T follicular helper cell (primary cell): Measurements from ENCODE around the gene CLIP2.
A peak's percentile ranks its signal among the peaks of the same experiment; 100 is the strongest.
"Not testable (repeated sequence)": the region's sequence is repeated elsewhere in the genome, so short reads cannot be mapped to it uniquely, and the experiment has no call there.

ENCODE experiments used
- DNase-seq: peaks from one replicate; pipeline ENCODE4 v3.0.0-alpha.2; 2020; ENCODE audit warnings: low read depth

The CLIP2 gene

DNA sequence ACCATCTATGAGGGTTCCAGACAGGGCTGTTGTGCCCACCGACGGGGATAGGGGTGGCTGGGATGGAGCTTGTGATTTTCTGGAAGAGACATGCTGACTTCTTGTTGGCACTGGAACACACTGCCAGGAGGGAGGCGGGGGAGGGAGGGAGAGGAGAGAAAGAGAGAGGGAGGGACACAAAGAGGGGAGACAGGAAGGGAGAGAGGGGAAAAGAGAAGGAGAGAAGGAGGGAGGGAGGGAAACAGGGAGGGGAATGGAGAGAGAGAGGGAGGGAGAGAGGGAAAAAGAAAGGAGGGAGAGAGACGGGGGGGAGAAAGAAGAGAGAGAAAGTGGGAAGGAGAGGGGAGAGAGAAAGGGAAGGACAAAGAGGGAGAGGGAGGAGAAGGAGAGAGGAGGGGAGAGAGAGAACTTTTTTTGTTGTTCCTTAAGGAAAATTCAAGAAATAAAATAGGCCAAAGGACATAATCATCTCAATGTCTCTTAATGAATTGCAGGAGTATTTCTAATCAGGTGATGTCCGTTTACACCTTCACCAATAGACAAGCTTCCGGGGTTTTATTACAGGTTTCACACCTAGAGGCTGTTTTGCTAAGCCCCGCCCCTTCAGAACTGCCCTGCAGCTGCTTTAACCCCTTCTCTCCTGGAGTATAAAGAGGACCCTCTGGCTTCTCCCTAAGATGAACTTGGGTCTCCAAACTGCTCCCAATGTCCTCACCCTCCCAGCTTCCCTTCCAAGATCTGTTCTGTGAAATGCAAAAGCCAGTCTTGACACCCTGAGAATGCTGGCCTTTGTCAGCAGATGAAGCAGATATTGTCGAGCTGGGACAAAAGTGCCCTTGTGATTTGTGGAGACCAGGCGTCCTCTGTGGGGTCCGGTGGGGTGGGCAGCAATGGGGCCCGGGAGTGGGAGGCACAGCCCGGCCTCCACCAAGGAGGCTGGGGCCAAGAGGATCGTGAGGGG, 82.5 kb downstream of the CLIP2 start:
- no peak for DNase-seq

DNA sequence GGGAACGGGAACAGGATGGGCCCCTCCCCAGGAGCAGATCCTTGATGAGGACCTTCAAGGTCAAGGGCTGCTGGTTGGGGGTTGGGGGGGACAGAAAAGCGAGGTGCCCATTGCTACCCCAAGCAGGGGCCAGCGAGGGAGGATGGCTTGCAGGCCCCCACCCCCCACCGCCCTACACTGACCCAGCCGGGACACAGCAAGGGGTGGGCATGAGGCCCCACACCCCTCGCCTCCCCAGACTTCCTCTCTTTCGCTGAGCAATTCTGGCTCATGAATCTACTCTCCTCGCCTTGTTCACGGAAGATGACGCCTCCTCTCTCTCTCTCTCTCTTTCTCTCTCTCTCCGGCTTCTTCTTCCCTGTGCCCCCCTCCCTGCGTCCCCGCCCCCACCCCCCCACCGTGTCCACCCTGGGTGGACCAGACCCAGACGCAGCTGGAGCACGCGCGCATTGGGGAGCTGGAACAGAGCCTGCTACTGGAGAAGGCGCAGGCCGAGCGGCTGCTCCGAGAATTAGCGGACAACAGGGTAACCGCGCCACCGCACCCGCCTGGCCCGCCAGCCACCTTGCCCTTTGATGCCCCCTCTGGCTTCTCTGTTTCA, 83.4 kb downstream of the CLIP2 start:
- no peak for DNase-seq

DNA sequence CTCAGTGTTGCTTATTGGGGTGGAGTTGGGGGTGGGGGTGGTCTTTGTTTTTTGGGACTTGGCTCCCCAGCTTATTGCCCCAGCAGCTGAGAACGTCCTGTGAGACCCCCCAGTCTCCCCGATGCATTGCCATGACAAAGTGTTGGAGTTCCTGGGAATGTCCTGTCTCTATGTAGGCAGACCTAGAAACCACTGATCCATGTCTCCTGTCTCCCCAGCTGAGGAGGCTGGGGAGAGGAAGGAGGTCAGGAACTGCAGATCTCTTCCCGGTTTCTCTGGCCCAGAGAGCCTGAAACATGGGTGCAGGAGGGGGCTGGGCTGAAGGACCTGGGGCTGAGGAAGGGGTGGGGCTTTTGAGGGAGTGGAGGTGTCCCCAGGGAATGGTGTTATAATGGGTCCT, 84.3 kb downstream of the CLIP2 start:
- DNase-seq = no peak

DNA sequence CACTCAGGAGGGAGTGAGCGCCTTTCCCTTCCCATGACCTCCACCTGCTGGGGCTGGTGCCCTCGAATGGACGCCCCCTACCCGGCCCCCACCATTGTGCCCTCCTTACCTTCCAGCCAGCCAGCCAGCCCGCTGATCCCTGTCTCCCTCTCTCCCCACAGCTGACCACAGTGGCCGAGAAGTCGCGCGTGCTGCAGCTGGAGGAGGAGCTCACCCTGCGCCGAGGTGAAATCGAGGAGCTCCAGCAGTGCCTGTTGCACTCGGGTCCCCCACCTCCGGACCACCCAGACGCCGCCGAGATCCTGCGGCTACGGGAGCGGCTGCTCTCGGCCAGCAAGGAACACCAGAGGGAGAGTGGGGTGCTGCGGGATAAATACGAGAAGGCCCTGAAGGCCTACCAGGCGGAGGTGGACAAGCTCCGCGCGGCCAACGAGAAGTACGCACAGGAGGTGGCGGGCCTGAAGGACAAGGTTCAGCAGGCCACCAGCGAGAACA, 86.6 kb downstream of the CLIP2 start:
- no peak for DNase-seq

DNA sequence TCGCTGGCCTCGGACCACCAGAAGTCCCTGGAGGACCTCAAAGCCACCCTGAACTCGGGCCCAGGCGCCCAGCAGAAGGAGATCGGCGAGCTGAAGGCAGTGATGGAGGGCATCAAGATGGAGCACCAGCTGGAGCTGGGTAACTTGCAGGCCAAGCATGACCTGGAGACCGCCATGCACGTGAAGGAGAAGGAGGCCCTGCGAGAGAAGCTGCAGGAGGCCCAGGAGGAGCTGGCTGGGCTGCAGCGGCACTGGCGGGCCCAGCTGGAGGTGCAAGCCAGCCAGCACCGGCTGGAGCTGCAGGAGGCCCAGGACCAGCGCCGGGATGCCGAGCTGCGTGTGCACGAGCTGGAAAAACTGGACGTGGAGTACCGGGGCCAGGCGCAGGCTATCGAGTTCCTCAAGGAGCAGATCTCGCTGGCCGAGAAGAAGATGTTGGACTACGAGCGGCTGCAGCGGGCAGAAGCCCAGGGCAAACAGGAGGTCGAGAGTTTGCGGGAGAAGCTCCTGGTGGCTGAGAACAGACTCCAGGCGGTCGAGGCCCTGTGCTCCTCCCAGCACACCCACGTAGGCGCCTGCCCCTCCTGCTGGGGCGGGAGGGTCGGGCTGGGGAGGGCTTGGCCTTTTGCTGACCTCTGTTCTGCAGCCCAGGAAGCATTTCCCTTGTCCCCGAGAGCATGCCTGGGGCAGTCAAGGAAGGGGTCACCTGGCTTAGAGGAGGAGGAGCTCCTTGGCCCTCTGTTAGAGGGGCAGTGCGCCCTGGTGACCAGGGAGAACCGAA, 87.2 kb downstream of the CLIP2 start:
- DNase-seq = no peak

DNA sequence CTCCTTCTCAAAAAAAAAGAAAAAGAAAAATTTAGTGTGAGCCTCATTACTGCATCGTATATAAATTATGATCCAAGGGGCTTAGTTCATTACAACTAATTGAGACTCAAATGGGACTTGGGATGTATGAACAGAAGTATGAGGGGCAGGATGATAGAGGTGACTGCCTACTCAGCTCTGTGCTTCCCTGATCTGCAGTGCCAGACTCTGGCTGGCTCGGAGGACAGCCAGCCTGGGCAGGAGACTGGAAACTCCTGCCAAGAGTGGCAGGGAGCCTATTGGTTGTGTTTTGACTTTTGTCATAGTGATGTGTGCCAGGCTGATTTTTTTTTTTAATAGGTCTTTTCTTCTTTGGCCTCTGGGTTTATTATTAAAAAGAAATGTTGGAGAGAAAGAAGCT, 90.7 kb downstream of the CLIP2 start:
- DNase-seq = no peak

DNA sequence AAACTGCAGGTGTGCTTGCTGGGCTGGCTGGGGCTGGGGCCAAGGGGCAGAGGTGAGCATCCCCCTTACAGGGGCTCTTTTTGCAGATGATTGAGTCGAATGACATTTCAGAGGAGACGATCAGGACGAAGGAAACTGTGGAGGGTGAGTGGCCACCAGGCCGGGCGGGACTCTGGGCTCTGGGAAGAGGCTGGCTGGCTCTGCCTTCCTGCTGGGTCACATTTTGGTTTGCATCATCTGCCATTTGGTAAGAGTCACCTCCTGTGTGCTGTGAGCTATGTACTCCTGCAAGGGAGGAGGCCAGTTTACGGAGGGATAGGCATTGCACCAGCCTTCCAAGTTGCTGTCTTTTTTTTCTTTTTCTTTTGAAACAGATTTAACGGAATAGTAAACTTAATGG, 91.5 kb downstream of the CLIP2 start:
- no peak for DNase-seq

DNA sequence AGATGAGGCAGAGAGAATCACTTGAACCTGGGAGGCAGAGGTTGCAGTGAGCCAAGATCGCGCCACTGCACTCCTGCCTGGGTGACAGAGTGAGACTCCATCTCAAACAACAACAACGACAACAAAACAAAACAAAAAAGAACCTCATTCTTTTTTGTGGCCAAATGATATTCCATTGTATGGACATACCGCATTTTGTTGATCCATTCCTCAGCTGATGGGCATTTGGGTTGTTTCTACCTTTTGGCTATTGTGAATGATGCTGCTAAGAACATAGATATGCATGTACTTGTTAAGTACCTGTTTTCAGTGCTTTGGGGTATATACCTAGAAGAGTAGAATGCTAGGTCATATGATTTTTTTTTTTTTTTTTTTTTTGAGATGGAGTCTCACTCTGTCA, 94.9 kb downstream of the CLIP2 start:
- not testable (repeated sequence) for DNase-seq

DNA sequence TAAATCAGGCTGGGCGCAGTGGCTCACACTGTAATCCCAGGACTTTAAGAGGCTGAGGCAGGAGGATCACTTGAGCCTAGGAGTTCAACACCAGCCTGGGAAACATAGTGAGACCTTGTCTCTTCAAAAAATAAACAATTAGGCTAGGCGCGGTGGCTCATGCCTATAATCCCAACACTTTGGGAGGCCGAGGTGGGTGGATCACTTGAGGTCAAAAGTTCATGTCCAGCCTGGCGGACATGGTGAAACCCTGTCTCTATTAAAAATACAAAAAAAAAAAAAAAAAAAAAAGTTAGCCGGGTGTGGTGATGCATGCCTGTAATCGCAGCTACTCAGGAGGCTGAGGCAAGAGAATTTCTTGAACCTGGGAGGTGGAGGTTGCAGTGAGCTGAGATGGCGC, 95.6 kb downstream of the CLIP2 start:
- DNase-seq = not testable (repeated sequence)

- no peak for DNase-seq
Observed at GRCh38 chr7:74387606-74388005, 98.4 kb downstream of the CLIP2 start.

DNA sequence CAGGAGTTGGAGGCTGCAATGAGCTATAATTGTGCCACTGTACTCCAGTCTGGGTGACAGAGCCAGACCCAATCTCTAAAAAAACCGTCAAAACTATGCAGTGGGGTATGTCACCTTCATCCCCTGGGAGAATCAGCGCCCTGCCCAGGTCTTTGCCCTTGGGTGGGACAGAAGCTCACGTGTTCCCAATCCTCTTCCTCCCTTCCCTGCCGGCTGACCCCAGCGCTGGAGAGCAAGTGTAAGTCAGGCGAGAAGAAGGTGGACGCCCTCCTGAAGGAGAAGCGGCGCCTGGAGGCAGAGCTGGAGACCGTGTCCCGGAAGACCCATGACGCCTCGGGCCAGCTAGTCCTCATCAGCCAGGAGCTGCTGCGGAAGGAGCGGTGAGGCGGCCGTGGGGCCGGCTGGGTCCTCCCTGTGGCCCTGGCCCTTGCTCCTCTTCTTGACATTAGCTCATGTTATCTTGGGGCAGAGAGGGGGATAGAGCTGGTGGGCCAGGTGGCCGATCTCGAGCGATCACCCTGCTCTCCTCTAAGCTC, 99.7 kb downstream of the CLIP2 start:
- no peak for DNase-seq

DNA sequence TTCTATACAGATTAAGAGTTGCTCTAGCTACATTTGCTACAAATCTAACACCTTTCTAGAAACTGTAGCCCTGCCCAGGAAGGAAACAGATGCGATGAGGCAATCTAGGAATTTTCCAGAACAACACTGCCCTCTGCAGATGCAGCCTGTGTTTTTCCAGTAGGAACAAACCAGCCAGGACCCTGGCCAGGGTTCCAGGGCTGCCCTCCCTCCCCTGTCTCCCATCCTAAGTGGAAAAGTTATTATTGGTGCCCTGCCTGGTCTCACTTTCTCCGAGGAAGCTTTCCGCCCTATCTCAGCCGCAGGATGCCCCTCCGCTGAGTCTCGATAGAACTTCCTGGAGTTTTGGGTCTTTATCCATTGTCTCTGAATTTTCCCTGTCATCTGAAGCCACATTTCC, 104.5 kb downstream of the CLIP2 start:
- DNase-seq = not testable (repeated sequence)

GRCh38 chr7:74394601-74395000, 105.4 kb downstream of the CLIP2 start:
- not testable (repeated sequence) for DNase-seq

DNA sequence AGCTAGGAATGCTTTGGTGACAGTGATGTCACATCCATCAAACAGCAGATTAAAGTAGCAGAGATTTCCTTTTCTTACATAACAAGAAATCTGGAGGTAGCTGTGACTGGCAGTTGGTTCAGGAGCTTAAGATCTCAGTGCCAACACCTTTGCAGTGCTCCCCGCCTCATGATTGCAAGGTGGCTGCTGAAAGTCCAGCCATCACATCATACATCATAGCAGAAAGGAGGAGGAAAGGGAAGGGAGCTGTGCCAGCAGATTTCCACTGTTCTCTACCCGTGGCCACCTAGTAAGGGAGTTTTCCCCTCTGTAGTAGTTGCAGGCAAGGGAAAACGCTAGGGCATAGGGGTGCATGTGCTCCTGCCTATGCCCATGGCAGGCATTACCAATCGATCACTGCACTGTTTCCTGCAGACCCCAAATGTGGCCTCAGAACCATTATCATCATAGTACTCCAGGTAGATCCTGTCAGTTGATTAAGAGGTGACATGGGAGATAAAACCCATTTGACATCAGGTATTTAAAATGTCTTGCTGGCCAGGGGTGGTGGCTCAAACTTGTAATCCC, 106.6 kb downstream of the CLIP2 start:
- DNase-seq = no peak

DNA sequence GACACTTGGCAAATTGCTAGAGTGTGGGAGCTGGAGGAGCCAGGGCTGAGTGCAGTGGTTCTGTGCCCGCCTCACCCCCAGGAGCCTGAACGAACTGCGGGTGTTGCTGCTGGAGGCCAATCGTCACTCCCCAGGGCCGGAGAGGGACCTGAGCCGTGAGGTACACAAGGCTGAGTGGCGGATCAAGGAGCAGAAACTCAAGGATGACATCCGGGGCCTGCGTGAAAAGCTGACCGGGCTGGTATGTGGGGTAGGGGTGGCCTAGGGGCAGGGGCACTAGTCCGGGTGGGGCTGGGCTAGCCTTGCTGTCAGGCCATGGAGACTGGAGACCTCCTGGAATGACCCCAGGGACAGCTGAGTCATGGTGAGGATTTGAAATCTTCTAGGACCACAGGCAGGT, 107.8 kb downstream of the CLIP2 start:
- no peak for DNase-seq

- no peak for DNase-seq
Observed at GRCh38 chr7:74398426-74398825, 109.2 kb downstream of the CLIP2 start.

GRCh38 chr7:74399006-74399405, 109.8 kb downstream of the CLIP2 start:
- DNase-seq = no peak

DNA sequence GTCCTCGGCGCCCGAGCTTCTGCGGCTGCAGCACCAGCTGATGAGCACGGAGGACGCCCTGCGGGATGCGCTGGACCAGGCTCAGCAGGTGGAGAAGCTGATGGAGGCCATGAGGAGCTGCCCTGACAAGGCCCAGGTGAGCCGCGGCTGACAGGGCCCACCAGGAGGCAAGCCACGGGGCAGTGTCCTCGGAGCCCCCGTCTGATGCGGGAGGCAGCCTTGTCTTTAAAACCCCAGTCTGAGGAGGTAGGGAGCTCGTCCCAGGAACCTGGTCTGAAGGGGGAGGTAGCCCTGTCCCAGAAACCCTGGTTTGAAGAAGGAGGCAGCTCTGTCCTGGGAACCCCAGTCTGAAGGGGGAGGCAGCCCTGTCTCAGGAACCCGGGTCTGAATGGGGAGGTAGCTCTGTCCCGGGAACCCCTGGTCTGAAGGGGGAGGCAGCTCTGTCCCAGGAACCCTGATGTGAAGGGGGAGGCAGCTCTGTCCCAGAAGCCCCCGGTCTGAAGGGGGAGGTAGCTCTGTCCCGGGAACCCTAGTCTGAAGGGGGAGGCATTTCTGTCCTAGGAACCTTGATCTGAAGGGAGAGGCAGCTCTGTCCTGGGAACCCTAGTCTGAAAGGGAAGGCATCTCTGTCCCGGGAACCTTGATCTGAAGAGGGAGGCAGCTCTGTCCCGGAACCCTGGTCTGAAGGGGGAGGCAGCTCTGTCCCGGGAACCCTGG, 111.4 kb downstream of the CLIP2 start:
- DNase-seq = no peak

- DNase-seq = peak; percentile 51
Observed at GRCh38 chr7:74401137-74401859, 112.1 kb downstream of the CLIP2 start.

DNA sequence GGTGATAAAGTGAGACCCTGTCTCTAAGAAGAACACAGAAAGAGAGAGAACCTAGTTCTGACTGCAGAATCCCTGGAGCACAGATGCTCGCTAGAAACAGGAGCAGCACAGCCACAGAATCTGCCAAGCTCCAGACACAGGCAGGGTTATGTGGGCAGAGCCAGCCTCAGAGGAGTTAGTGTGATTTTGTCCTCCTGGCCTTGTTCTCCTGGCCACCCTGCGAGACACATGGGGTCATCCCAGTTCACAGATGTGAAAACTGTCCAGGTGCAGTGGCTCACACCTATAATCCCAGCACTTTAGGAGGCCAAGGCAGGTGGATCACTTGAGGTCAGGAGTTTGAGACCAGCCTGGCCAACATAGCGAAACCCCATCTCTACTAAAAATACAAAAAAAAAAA, 113.5 kb downstream of the CLIP2 start:
- DNase-seq = not testable (repeated sequence)
